PC-9 (cell line): ENCODE measurements around the gene CENPM.

Experiments
- CTCF ChIP-seq: fragments of 200-600 bp; sonication (generic); conservative IDR thresholded peaks from 2 replicates; pipeline ENCODE4 v1.6.1; 2017; ENCODE audit warnings: mixed run types, antibody characterized with exemption, mild to moderate bottlenecking, moderate library complexity
- EZH2 ChIP-seq: fragments of 200-600 bp; sonication (generic); IDR thresholded peaks from 2 replicates; pipeline ENCODE4 v1.8.0; 2017; ENCODE audit warnings: antibody characterized with exemption, low read depth

- no peak for TF ChIP-seq CTCF
- TF ChIP-seq EZH2 = no peak
Observed at GRCh38 chr22:41933411-41934177, 13.4 kb downstream of the CENPM start.
